ENCODE measurements around the gene DMGDH.

Gene DMGDH

DNA sequence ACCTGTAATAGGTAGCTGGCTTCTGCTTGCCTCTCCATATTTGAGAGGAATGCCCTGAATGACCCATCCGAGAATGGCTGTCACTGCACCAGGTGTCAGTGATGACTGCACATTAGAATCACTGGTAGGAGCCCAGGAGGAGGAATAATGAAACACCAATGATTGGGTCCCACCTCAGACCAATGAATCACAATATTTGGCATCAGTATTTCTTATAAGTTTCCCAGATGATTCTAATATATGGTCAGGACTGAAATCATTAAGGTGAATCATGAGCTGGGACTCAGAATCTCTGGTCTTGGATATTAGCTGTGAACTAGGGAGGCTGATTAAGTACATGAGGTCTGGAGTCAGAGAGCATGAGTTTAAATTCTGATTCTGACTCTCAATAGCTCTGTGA, 107.7 kb downstream of the DMGDH start:
- Mint-ChIP-seq H3K4me1 (no peaks in the 10 kb centered on the region), H3K36me3 (peaks cover 12% of the 10 kb centered on the region), H3K9me3 (no peaks in the 10 kb centered on the region), H3K27me3 (no peaks in the 10 kb centered on the region), H3K4me3 (no peak overlapping the region), H3K27ac (no peak overlapping the region)
- DNase-seq (ENCODE audit: low spot score in 2 of 2) (no peak), ATAC-seq (ENCODE audit: low read depth) (no peak)

DNA sequence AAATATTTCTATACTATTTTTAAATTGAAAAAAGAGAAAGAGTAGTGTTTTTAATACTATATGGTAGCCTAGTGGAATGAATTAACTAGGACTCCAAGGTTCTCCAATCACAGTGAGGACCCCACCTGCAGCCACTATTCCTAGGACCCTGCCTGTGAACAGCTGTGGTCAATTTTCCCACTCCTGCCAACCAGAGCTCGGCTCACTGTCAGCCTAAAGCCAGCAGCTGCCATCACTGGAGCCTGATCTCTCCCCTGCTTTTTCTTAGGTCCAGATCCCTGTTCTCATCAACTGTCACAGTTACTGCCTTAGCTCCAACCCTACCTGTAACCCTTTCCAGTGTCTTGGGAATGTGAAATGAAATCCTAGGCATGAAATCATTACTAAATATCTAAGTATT, 109.7 kb downstream of the DMGDH start:
- Mint-ChIP-seq H3K27ac (no peak overlapping the region), H3K9me3 (no peaks in the 10 kb centered on the region), H3K27me3 (no peaks in the 10 kb centered on the region), H3K4me1 (peaks cover 2% of the 10 kb centered on the region), H3K36me3 (peaks cover 18% of the 10 kb centered on the region), H3K4me3 (no peak overlapping the region)
- ATAC-seq (ENCODE audit: low read depth) (no peak), DNase-seq (ENCODE audit: low spot score in 2 of 2) (no peak)

DNA sequence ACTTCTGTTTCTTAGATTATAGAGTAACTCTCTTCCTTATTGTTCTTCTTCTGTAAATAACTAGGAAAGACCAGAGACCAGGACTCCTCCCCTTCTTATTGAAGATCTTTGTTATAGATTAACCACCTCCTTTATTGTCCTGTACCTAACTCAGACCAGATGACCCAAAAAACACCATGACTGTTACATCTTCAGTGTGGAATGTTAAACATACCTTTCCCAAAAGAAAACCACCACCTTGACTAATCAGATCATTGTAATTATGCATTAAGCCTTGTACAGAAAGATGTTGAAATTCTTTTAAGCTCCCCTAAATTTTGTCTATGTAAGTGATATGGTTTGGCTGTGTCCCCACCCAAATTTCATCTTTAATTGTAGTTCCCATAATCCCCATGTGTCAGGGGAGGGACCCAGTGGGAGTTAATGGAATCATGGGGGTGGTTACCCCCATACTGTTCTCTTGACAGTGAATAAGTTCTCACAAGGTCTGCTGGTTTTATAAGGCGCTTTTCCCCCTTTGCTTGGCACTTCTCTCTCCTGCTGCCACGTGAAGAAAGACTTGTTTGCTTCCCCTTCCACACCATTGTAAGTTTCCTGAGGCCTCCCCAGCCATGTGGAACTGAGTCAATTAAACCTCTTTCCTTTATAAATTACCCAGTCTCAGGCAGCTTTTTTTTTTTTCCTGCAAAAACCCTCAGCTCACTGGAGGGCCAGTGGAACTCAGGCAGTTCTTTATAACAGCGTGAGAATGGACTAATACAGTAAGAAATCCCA, 110.6 kb downstream of the DMGDH start:
- peaks cover 2% of the 10 kb centered on the region for H3K4me1 Mint-ChIP-seq
- DNase-seq (ENCODE audit: low spot score in 2 of 2), result no peak
- no peak overlapping the region for H3K4me3 Mint-ChIP-seq
- no peak for ATAC-seq (ENCODE audit: low read depth)
- no peaks in the 10 kb centered on the region for H3K27me3 Mint-ChIP-seq
- H3K9me3 Mint-ChIP-seq, result no peaks in the 10 kb centered on the region
- H3K27ac Mint-ChIP-seq, result no peak overlapping the region
- H3K36me3 Mint-ChIP-seq, result peaks cover 15% of the 10 kb centered on the region

DNA sequence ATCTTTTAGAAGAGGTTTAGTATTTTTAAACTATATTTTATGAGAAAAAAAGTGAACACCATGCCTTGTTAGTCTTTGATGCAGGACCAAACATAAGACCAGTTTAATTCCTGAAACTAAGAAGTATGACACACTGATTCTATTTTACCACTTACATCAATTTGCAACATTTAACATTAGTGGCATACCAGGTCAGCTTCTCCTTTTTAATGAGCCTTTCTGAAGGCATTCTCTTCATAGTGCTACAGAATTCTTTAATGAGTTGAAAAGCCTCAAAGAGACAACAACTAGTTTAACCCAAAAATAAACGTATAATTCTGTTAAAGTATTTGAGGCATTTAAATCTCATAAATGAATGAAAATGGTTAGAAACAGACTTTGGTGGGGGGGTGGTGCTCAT, 112.6 kb downstream of the DMGDH start:
- H3K9me3 Mint-ChIP-seq, result no peaks in the 10 kb centered on the region
- no peak for DNase-seq (ENCODE audit: low spot score in 2 of 2)
- peaks cover 7% of the 10 kb centered on the region for H3K4me1 Mint-ChIP-seq
- no peak for ATAC-seq (ENCODE audit: low read depth)
- H3K36me3 Mint-ChIP-seq, result peaks cover 15% of the 10 kb centered on the region
- H3K27ac Mint-ChIP-seq, result no peak overlapping the region
- no peak overlapping the region for H3K4me3 Mint-ChIP-seq
- no peaks in the 10 kb centered on the region for H3K27me3 Mint-ChIP-seq

DNA sequence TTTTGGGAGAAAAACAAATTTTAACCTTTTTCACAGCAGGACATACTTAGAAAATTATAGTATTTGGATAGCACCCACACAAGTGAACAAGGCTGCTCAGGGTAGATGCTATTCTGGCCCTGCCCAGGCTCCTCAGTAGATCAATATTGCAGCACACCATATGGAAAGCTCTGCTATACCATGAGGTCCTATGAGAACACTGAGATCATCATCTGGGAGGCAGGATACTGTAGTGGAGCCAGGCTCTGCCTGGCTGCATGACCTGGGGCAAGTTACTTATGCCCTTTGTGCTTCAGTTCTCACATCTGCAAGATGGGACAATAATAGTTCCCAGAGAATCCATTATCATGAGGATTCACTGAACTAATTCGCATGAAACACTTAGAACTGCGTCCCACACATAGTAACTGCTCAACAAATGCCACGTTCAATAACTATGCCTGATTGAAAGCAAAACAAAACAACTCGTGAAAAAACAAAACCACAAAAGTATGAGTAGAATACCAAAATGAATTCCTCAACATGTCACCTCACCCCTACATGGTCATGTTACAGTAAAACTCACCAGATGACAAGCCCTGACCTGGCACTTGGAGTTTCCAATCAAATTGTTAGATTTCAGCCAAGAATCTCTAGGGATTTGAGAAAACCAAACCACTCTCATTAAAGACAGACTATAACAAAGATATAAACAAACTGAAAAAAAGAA, 116.2 kb downstream of the DMGDH start:
- H3K27me3 Mint-ChIP-seq, result no peaks in the 10 kb centered on the region

More for the DNA sequence above, 116.2 kb downstream of the DMGDH start:
- H3K4me3 Mint-ChIP-seq, result no peak overlapping the region
- peaks cover 18% of the 10 kb centered on the region for H3K36me3 Mint-ChIP-seq
- ATAC-seq (ENCODE audit: low read depth) (no peak), DNase-seq (ENCODE audit: low spot score in 2 of 2) (no peak)
- no peaks in the 10 kb centered on the region for H3K9me3 Mint-ChIP-seq
- H3K27ac Mint-ChIP-seq, result peak overlapping the region; percentile 19
- H3K4me1 Mint-ChIP-seq, result peaks cover 8% of the 10 kb centered on the region
